HCT116 (cell line): ENCODE results near the gene ROCK2. TPM values are rescaled to one million over a fixed set of nuclear protein-coding genes. Genes with fewer than 3 reads are reported as not detected.
A peak's percentile ranks its signal among the peaks of the same experiment; 100 is the strongest.

Source experiments
- ATAC-seq: fragments of 200-7000 bp; cut with Tn5 transposase; 2 replicates; pipeline ENCODE4 v1.9.1; 2020; ENCODE audit warnings: mild to moderate bottlenecking, moderate library complexity
- BruUV-seq: library from RNA; stranded (reverse); fragments of 400-500 nt; replicated peaks from 2 replicates; lab custom pipeline; 2021; lab: Mats Ljungman, UMichigan
- CTCF ChIA-PET: fragments of 300-600 bp; sonication (Branson Sonifier 250); formaldehyde crosslinking; loops from one replicate; lab custom pipeline; 2021; ENCODE audit warnings: antibody characterized with exemption; lab: Charles Lee
- POLR2A ChIA-PET: fragments of 300-600, 350-600 bp; sonication (Branson Sonifier 250); formaldehyde crosslinking; loops from one replicate; lab custom pipeline; 2021; ENCODE audit warnings: antibody characterized with exemption; lab: Charles Lee
- RAD21 ChIA-PET, 2 experiments: fragments of 300-600 bp; sonication (Branson Sonifier 250); formaldehyde crosslinking; loops; one replicate each; lab custom pipeline; 2023; ENCODE audit warnings: low total read pairs in 2 of 2; ENCODE audit not compliant: uncharacterized antibody in 2 of 2, unreplicated experiment in 2 of 2, low non-redundant PET in 1 of 2; lab: Charles Lee
- DNase-seq: peaks from one replicate; pipeline ENCODE4 v3.0.0-alpha.2; 2010; ENCODE audit warnings: low read depth, low spot score
- H2AFZ ChIP-seq: fragments of 200-600 bp; shearing (Covaris generic), sonication (generic); 2 replicates; pipeline ENCODE4 v1.6.1; 2017; ENCODE audit warnings: low read depth, mixed run types, mixed read lengths, antibody characterized with exemption, low read length; ENCODE audit not compliant: poor library complexity, severe bottlenecking
- H3K27ac ChIP-seq: 2 replicates; pipeline ENCODE4 v1.5.1; 2012; ENCODE audit warnings: low read depth, low read length
- H3K27me3 ChIP-seq: fragments of 200-600 bp; sonication (generic); 2 replicates; pipeline ENCODE4 v1.6.1; 2016; ENCODE audit warnings: mixed run types, low read length, mixed read lengths; ENCODE audit not compliant: insufficient read depth
- H3K36me3 ChIP-seq, 2 experiments: fragments of 200-500 bp in 1 of 2; fragments of 200-600 bp in 1 of 2; sonication (Bioruptor generic) in 1 of 2; sonication (generic) in 1 of 2; 2 replicates each; pipeline versions ENCODE4 v1.5.1 to v1.6.1; 2014 to 2016; ENCODE audit warnings: low read length in 2 of 2, inconsistent platforms in 1 of 2, mixed read lengths in 1 of 2, mixed run types in 1 of 2; ENCODE audit not compliant: insufficient read depth in 2 of 2, control insufficient read depth in 1 of 2
- H3K4me1 ChIP-seq, 2 experiments: fragments of 200-600 bp in 1 of 2; sonication (generic) in 1 of 2; 2 replicates each; pipeline versions ENCODE4 v1.5.1 to v1.6.1; 2012 to 2017; ENCODE audit warnings: low read length in 2 of 2, inconsistent platforms in 1 of 2, mild to moderate bottlenecking in 1 of 2, mixed read lengths in 1 of 2, mixed run types in 1 of 2, moderate library complexity in 1 of 2; ENCODE audit not compliant: insufficient read depth in 2 of 2, control insufficient read depth in 1 of 2
- H3K4me2 ChIP-seq: fragments of 200-600 bp; sonication (generic); 2 replicates; pipeline ENCODE4 v1.6.1; 2017; ENCODE audit warnings: mixed run types, low read length, mixed read lengths
- H3K4me3 ChIP-seq, 2 experiments: fragments of 200-600 bp in 1 of 2; sonication (generic) in 1 of 2; replicated peaks in 1 of 2; 2 replicates each; pipeline ENCODE4 v1.5.1; 2011 to 2016; ENCODE audit warnings: low read length in 2 of 2, control low read depth in 1 of 2, low read depth in 1 of 2, mild to moderate bottlenecking in 1 of 2, mixed read lengths in 1 of 2, mixed run types in 1 of 2
- H3K79me2 ChIP-seq: fragments of 200-600 bp; sonication (generic); 2 replicates; pipeline ENCODE4 v1.6.1; 2017; ENCODE audit warnings: mild to moderate bottlenecking, mixed run types, low read length, moderate library complexity, mixed read lengths; ENCODE audit not compliant: insufficient read depth
- H3K9ac ChIP-seq: fragments of 200-600 bp; sonication (generic); 2 replicates; pipeline ENCODE4 v1.6.1; 2016; ENCODE audit warnings: low read length, mixed read lengths
- H3K9me2 ChIP-seq: fragments of 200-600 bp; sonication (generic), shearing (Covaris generic); 2 replicates; pipeline ENCODE4 v1.6.1; 2017; ENCODE audit warnings: mixed run types, mild to moderate bottlenecking, moderate library complexity; ENCODE audit not compliant: insufficient read depth
- H3K9me3 ChIP-seq, 2 experiments: fragments of 200-500 bp in 1 of 2; fragments of 200-600 bp in 1 of 2; sonication (Bioruptor generic) in 1 of 2; sonication (generic) in 1 of 2; 2 replicates each; pipeline ENCODE4 v1.6.1; 2014 to 2017; ENCODE audit warnings: low read length in 2 of 2, mixed read lengths in 2 of 2, inconsistent platforms in 1 of 2, low read depth in 1 of 2, mild to moderate bottlenecking in 1 of 2, mixed run types in 1 of 2, moderate library complexity in 1 of 2; ENCODE audit not compliant: control insufficient read depth in 1 of 2, insufficient read depth in 1 of 2
- H4K20me1 ChIP-seq: fragments of 200-600 bp; sonication (generic), shearing (Covaris generic); 2 replicates; pipeline ENCODE4 v1.6.1; 2017; ENCODE audit warnings: mixed run types, mild to moderate bottlenecking, moderate library complexity; ENCODE audit not compliant: insufficient read depth
- MAX ChIP-seq: IDR thresholded peaks from 2 replicates; pipeline ENCODE4 v1.6.1; 2012
- POLR2A ChIP-seq: IDR thresholded peaks from 2 replicates; pipeline ENCODE4 v1.7.0; 2011; ENCODE audit warnings: borderline replicate concordance; ENCODE audit not compliant: insufficient read depth, insufficient read length; ENCODE audit errors: extremely low read depth
- POLR2AphosphoS5 ChIP-seq: IDR thresholded peaks from 2 replicates; pipeline ENCODE4 v1.6.1; 2011; ENCODE audit warnings: mild to moderate bottlenecking, low read depth, low read length, moderate library complexity
- REST ChIP-seq: IDR thresholded peaks from 2 replicates; pipeline ENCODE4 v1.6.1; 2012; ENCODE audit warnings: low read depth
- SIN3A ChIP-seq: IDR thresholded peaks from 2 replicates; pipeline ENCODE4 v1.6.1; 2012; ENCODE audit warnings: low read depth
- SRF ChIP-seq: IDR thresholded peaks from 2 replicates; pipeline ENCODE4 v1.6.1; 2012; ENCODE audit warnings: low read depth
- ZFX ChIP-seq: fragments of 450-650 bp; IDR thresholded peaks from 2 replicates; pipeline ENCODE4 v1.6.1; 2017
- intact Hi-C: fragments of 100-400 bp; cut with micrococcal nuclease; formaldehyde crosslinking; loops from 2 replicates; pipeline ENCODE4 v1.10.0; 2022
- total RNA-seq: library from RNA; stranded (reverse); gene quantifications from one replicate; pipeline ENCODE4 v1.2.1, GENCODE V29; 2021; ENCODE audit not compliant: unreplicated experiment

Gene ROCK2
- total RNA-seq, 1 experiment from 2014 or later = 48.0 TPM

- BruUV-seq = no TSS peak
- DNase-seq (peak; percentile 59), ATAC-seq (peak; percentile 80)
- CTCF ChIA-PET = interaction anchor here (0.7 to 1.4 kb wide), 2 partner anchors 23 to 323 kb away, joined by 3 to 11 read pairs; a partner anchor contains a TSS
- intact Hi-C loops = no loop called here
- H4K20me1 ChIP-seq = no peaks in the 10 kb centered on the region
- H3K4me2 ChIP-seq = peak within 1 kb of the TSS; percentile 99
- H3K27ac ChIP-seq = peak within 1 kb of the TSS; percentile 93
- H3K27me3 ChIP-seq = no peaks in the 10 kb centered on the region
- no peaks in the 10 kb centered on the region for H3K9me2 ChIP-seq
- TF ChIP-seq MAX (peak; percentile 67), ZFX (peak; percentile 74; the same call in 1 of the 2 replicates), POLR2AphosphoS5 (peak; percentile 96), POLR2A (peak; percentile 72), SIN3A (peak; percentile 83), REST (no peak), SRF (no peak)
- no peaks in the 10 kb centered on the region for H3K79me2 ChIP-seq
- POLR2A ChIA-PET = interaction anchor here (0.6 to 2.1 kb wide), 2 partner anchors 22 to 128 kb away, joined by 3 to 9 read pairs; a partner anchor contains a TSS
- no peaks in the 10 kb centered on the region for H3K36me3 ChIP-seq
- peak within 1 kb of the TSS; percentile 79 for H3K9ac ChIP-seq
- peak within 1 kb of the TSS; percentile 58 to 77 for H3K4me3 ChIP-seq
- H2AFZ ChIP-seq = peak within 1 kb of the TSS; percentile 70
- peaks cover 7 to 18% of the 10 kb centered on the region in 2 experiments; a peak in 3 of 4 replicates for H3K4me1 ChIP-seq
- H3K9me3 ChIP-seq = no peaks in the 10 kb centered on the region
- RAD21 ChIA-PET = interaction anchor here in 1 of 2 experiments (0.6 to 1.0 kb wide), 3 partner anchors 22 to 320 kb away, joined by 3 to 11 read pairs (median 4); a partner anchor contains a TSS
Observed at GRCh38 chr2:11155381-11156035, 188.9 kb downstream of the ROCK2 start, which contains the start of gene SLC66A3. SLC66A3 (plus strand) TSS chr2:11155467; CDS start chr2:11155547, 80 bp downstream.
